ENCODE measurements around the gene PAOX.

DNA sequence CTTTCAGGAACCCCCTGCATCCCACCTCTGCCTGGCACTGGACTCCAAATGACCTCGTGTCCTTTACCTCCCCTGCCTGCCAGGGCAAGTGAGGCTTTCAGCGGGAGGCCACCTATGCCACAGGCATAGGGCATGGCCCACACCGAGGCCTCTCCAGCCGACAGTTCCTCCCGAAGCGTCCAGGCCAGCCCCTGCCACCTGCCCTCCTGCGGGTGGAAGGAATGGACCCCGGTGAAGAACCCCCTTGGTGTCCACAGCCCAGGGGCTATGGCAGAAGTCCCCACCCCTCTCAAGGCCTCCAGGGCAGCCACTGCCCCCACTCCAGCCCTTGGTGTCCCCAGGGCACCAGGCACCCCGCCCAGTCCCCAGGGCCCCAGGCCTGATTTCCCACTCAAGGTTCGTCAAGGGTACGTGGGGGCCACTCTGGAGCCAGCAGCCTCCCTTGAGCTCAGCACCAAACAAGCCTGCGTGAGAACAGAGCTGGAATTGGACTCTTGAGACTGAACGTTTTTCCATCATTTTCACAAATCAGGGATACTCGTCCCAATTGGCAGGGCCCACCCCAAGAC is 24.3 kb upstream of the PAOX start:
- TF ChIP-seq IKZF3 (tag by site-specific recombination; IDR thresholded peaks at IDR 0.05): no peak
- no peak for TF ChIP-seq ZNF155 (tag by site-specific recombination; IDR thresholded peaks at IDR 0.05)
- no peak for TF ChIP-seq ZNF514 (tag by site-specific recombination; IDR thresholded peaks at IDR 0.05)
- no peak for TF ChIP-seq ZNF311 (tag by site-specific recombination; IDR thresholded peaks at IDR 0.05; ENCODE audit: borderline replicate concordance)
- TF ChIP-seq ZNF704 (tag by site-specific recombination; IDR thresholded peaks at IDR 0.05): no peak
- TF ChIP-seq BCL11A (tag by site-specific recombination; IDR thresholded peaks at IDR 0.05; ENCODE audit: low read depth): no peak
- no peak for TF ChIP-seq CTCF (tag by site-specific recombination; IDR thresholded peaks at IDR 0.05)

Data from HEK293 (cell line).